Fibroblast of lung (primary cell): Measurements from ENCODE around the gene IKZF3.
"Not testable (repeated sequence)": the region's sequence is repeated elsewhere in the genome, so short reads cannot be mapped to it uniquely, and the experiment has no call there.

ENCODE experiments used
- EZH2 ChIP-seq: IDR thresholded peaks from 2 replicates; pipeline ENCODE4 v1.5.1; 2012; ENCODE audit warnings: low read length, control low read depth, mild to moderate bottlenecking; ENCODE audit errors: missing control alignments
- TF ChIP-seq, protein P1 (sequence below), 2 donors: IDR thresholded peaks in 1 of 2; conservative IDR thresholded peaks in 1 of 2; 1 replicate in 1 of 2; 2 replicates in 1 of 2; pipeline ENCODE4 v1.5.1; 2011 to 2012; ENCODE audit warnings: low read length in 2 of 2, control low read depth in 1 of 2, inconsistent platforms in 1 of 2, low read depth in 1 of 2, mild to moderate bottlenecking in 1 of 2

DNA sequence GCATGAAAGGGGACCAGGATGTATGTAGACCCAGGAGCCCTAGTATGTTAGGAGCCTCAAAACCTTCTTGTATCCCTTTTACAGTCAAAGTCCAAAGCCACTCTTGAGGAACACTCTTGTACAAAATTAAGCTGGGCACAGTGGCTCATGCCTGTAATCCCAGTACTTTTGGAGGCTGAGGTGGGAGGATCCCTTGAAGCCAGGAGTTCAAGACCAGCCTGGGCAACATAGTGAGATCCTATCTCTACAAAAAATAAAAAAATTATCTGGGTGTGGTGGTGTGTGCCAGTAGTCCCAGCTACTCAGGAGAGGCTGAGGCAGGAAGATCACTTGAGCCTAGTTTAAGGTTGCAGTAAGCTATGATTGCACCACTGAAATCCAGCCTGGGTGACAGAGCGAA, 138.2 kb downstream of the IKZF3 start:
- TF ChIP-seq, protein P1, sequence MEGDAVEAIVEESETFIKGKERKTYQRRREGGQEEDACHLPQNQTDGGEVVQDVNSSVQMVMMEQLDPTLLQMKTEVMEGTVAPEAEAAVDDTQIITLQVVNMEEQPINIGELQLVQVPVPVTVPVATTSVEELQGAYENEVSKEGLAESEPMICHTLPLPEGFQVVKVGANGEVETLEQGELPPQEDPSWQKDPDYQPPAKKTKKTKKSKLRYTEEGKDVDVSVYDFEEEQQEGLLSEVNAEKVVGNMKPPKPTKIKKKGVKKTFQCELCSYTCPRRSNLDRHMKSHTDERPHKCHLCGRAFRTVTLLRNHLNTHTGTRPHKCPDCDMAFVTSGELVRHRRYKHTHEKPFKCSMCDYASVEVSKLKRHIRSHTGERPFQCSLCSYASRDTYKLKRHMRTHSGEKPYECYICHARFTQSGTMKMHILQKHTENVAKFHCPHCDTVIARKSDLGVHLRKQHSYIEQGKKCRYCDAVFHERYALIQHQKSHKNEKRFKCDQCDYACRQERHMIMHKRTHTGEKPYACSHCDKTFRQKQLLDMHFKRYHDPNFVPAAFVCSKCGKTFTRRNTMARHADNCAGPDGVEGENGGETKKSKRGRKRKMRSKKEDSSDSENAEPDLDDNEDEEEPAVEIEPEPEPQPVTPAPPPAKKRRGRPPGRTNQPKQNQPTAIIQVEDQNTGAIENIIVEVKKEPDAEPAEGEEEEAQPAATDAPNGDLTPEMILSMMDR (conservative IDR thresholded peaks at IDR 0.05 in 1 of 2, IDR thresholded peaks at IDR 0.05 in 1 of 2; ENCODE audit: low read depth in 1 of 2, low read length in 2 of 2), result not testable (repeated sequence)
- not testable (repeated sequence) for TF ChIP-seq EZH2
